ENCODE data around the gene GCSH.
A peak's percentile ranks its signal among the peaks of the same experiment; 100 is the strongest.

GCSH gene

DNA sequence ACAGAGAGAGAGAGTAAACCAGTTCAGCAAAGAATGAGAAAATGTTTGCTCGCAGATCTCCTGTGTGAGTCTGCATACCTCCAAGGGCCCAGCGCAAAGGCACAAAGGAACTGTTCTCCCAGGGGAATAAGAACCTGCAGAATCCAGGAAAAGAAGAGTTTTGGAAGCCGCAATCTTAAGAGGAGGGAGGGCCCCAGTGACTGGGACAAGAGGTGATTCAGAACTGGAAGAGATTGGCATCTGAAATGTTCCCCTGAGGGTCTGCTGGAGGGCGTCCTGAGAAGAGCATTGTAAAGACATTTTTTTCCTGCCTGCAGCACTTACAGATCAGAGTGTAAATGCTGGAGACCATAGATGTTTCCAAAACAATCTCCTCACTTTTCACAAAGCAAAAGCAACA is 54.5 kb downstream of the GCSH start:
- no peak for DNase-seq (ENCODE audit: low read depth in 2 of 2)

DNA sequence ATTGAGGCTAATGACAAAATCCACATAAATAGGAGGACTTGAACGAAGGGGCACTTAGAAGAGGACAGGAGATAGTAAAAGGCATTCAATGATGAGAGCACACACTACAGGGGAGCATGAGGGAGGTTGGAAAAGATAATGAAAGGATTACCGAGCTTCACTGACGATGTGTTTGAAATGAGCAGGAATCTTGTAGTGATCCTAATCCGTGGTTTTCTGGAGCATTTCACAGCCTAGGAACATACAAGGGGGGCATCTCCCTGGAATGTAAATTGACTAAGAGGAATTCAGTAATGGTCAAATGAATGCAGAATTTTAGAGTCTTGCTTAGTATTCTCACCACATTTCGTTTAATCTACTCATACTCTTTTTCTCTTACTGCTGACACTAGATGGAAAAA is 55.4 kb downstream of the GCSH start:
- no peak for DNase-seq (ENCODE audit: low read depth in 2 of 2)

DNA sequence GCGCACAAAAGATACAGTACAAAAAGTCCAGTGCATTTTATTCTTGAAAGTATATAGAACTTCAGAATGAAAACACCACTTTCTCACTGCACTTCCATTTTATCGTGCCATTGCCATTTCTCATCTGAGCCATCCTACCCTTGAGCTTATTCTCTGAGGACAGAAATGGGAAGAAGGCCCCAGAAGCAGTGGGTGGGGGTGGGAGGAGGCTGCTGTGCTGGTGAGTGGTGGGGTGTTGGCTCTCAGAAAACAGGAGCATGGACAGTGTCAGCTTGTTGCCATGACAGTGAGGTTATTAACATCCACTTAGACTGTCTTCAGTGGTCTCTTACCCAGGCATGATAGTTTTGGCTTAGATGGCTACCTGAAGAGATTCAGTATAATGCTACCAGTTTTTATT is 56.1 kb downstream of the GCSH start:
- no peak for DNase-seq (ENCODE audit: low read depth in 2 of 2)

DNA sequence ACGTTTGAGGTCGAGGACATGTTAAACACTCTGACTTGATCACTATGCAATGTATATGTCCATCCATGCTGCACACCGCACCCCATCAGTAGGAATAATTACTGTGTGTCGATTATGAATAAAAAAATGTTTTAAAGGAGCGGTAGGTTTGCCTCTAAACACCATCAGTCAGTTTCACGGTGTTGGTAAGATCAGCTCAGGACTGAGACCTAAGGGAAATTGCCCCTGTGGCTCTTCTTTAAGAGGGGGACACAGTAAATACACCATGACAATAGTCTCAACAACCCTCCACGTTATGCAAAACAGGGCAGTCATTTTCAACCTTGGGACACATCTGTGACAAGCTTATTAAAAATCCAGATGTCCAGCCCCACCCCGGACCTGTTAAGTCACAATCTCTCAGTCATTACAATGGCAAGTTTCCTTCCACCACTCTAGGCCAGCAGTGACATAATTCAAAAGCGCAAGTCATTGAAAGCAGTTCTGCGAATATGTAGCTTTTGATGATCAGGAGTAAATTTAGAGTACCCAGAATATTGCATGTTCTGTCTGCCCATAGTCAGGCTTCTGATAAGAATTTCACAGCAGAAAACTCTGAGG is 59.3 kb downstream of the GCSH start:
- DNase-seq (ENCODE audit: low read depth in 2 of 2): no peak

DNA sequence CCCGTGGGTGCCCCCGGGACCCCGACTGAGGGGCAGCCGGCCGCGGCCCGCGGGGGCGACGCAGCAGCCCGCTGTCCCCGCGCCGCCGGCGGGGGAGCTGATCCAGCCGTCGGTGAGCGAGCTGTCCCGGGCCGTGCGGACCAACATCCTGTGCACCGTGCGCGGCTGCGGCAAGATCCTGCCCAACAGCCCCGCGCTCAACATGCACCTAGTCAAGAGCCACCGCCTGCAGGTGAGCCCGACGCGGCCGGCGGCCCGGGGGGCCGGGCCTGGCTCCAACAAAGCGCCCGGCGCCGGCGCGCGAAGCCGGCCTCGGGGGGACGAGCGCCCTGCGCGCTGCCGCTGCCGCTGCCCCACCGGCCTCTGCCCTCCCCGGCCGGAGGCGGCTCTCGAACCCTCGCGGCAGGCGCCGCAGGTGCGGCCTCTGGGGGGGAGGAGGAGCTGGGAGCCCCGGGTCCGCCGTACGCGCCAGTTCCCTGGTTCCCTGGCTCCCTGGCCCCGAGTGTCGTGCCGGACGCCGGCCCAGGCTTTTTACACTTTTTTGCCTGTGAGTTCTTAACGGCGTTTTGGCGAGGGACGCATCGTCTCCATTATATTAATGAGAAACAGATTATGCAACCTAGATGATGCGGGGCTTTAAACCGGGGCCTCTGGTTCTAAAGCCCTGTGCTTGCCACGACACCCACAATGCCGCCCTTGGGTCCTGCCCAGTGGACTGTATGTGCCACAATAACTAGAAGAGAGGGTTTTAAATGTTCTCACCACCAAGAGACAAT is 60.0 kb downstream of the GCSH start:
- peak; percentile 14 to 20 for DNase-seq (ENCODE audit: low read depth in 2 of 2)

DNA sequence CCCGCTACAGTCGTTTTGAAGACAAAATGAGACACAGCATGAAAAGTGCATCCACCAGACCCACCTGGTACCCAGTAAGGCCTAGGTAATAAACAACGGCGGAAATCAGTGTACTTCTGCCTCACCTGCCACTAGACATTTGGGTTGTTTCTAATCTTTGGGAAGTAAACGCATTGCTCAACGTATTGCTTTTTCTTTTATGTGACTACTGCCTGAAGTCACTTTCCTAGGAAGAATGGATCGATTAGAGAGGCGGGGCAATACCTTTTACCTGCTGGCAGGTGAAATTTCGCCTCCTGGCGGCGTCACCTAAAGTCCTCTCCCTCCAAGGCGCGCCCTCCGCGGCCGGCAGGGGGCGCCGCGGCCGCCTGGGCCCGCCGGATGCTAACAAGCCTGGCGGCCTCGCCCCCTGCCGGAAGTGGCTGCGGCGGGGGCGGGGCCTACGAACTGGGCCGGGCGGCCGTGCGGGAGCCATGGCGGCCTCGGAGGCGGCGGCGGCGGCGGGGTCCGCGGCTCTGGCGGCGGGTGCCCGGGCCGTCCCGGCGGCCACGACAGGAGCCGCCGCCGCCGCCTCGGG is 60.7 kb downstream of the GCSH start, which contains the start of gene ATMIN:
ATMIN (plus strand) TSS at position 445 of the 577 bp plus-strand sequence; CDS start at position 474, 29 bp downstream.
- peak; percentile 73 to 80 for DNase-seq (ENCODE audit: low read depth in 2 of 2)
